SK-N-SH treated with all-trans-retinoic acid at 6 μM for 48 hours (cell line): ENCODE data around the gene ULK3.

Experiments used
- ATAC-seq: fragments of 200-7000 bp; cut with Tn5 transposase; 3 replicates; pipeline ENCODE4 v1.9.1; 2020; ENCODE audit warnings: mild to moderate bottlenecking, moderate library complexity
- ARNTL ChIP-seq: fragments of 450-650 bp; formaldehyde crosslinking; IDR thresholded peaks from 2 replicates; pipeline ENCODE4 v1.5.0; 2020; ENCODE audit warnings: low read depth, mild to moderate bottlenecking, moderate library complexity, borderline replicate concordance
- BACH2 ChIP-seq: fragments of 250-450 bp; sonication (Bioruptor Pico); IDR thresholded peaks from 2 replicates; pipeline ENCODE4 v1.9.0; 2021; ENCODE audit warnings: mild to moderate bottlenecking, borderline replicate concordance
- CSDC2 ChIP-seq: fragments of 250-450 bp; sonication (Bioruptor Pico); IDR thresholded peaks from 2 replicates; pipeline ENCODE4 v1.5.0; 2020; ENCODE audit warnings: mild to moderate bottlenecking, moderate library complexity
- ESRRG ChIP-seq: fragments of 250-450 bp; sonication (Bioruptor Pico); IDR thresholded peaks from 2 replicates; pipeline ENCODE4 v1.6.1; 2021; ENCODE audit warnings: mild to moderate bottlenecking
- ISL1 ChIP-seq: fragments of 250-450 bp; sonication (Bioruptor Pico); IDR thresholded peaks from 2 replicates; pipeline ENCODE4 v2.1.2; 2022; ENCODE audit warnings: mild to moderate bottlenecking, moderate library complexity
- OSR1 ChIP-seq: fragments of 250-450 bp; sonication (Bioruptor Pico); IDR thresholded peaks from 2 replicates; pipeline ENCODE4 v1.8.0; 2022; ENCODE audit warnings: moderate library complexity, mild to moderate bottlenecking, inconsistent platforms
- PPARA ChIP-seq: fragments of 250-450 bp; sonication (Bioruptor Pico); IDR thresholded peaks from 2 replicates; pipeline ENCODE4 v1.5.0; 2020; ENCODE audit warnings: mild to moderate bottlenecking, borderline replicate concordance
- RARB ChIP-seq: fragments of 250-450 bp; sonication (Bioruptor Pico); IDR thresholded peaks from 2 replicates; pipeline ENCODE4 v1.8.0; 2021; ENCODE audit warnings: mild to moderate bottlenecking, moderate library complexity
- SNAI2 ChIP-seq: fragments of 250-450 bp; sonication (Bioruptor Pico); IDR thresholded peaks from 2 replicates; pipeline ENCODE4 v1.5.0; 2020; ENCODE audit warnings: mild to moderate bottlenecking, moderate library complexity
- TCF4 ChIP-seq: fragments of 250-450 bp; sonication (Bioruptor Pico); IDR thresholded peaks from 2 replicates; pipeline ENCODE4 v1.8.0; 2021; ENCODE audit warnings: mild to moderate bottlenecking, moderate library complexity, borderline replicate concordance
- TOX ChIP-seq: fragments of 250-450 bp; sonication (Bioruptor Pico); IDR thresholded peaks from 2 replicates; pipeline ENCODE4 v1.8.0; 2021; ENCODE audit warnings: mild to moderate bottlenecking, moderate library complexity, borderline replicate concordance
- ZC3H10 ChIP-seq: fragments of 250-450 bp; sonication (Bioruptor Pico); IDR thresholded peaks from 2 replicates; pipeline ENCODE4 v1.5.1; 2021; ENCODE audit warnings: mild to moderate bottlenecking, moderate library complexity
- ZFP3 ChIP-seq: fragments of 250-450 bp; sonication (Bioruptor Pico); IDR thresholded peaks from 2 replicates; pipeline ENCODE4 v1.5.0; 2020; ENCODE audit warnings: mild to moderate bottlenecking, moderate library complexity
- ZFP30 ChIP-seq: fragments of 450-650 bp; formaldehyde crosslinking; IDR thresholded peaks from 2 replicates; pipeline ENCODE4 v1.5.0; 2022; ENCODE audit warnings: mild to moderate bottlenecking, moderate library complexity
- ZNF565 ChIP-seq: fragments of 450-650 bp; formaldehyde crosslinking; conservative IDR thresholded peaks from 2 replicates; pipeline ENCODE4 v1.5.0; 2020; ENCODE audit warnings: low read depth, mild to moderate bottlenecking, moderate library complexity
- ZNF70 ChIP-seq: fragments of 450-650 bp; formaldehyde crosslinking; IDR thresholded peaks from 2 replicates; pipeline ENCODE4 v1.5.0; 2020; ENCODE audit warnings: mild to moderate bottlenecking, moderate library complexity
- ZNF8 ChIP-seq: fragments of 450-650 bp; formaldehyde crosslinking; IDR thresholded peaks from 2 replicates; pipeline ENCODE4 v1.5.0; 2020; ENCODE audit warnings: mild to moderate bottlenecking, moderate library complexity
- TF ChIP-seq, protein P1 (sequence below): fragments of 250-450 bp; sonication (Bioruptor Pico); IDR thresholded peaks from 2 replicates; pipeline ENCODE4 v1.5.0; 2020; ENCODE audit warnings: mild to moderate bottlenecking, moderate library complexity
- TF ChIP-seq, protein P2 (sequence below): fragments of 250-450 bp; sonication (Bioruptor Pico); IDR thresholded peaks from 2 replicates; pipeline ENCODE4 v1.8.0; 2021; ENCODE audit warnings: low read depth, mild to moderate bottlenecking, moderate library complexity, borderline replicate concordance
- TF ChIP-seq, protein P3 (sequence below): fragments of 250-450 bp; sonication (Bioruptor Pico); IDR thresholded peaks from 2 replicates; pipeline ENCODE4 v1.5.1; 2021; ENCODE audit warnings: mild to moderate bottlenecking, moderate library complexity
- TF ChIP-seq, protein P4 (sequence below): fragments of 250-450 bp; sonication (Bioruptor Pico); IDR thresholded peaks from 2 replicates; pipeline ENCODE4 v1.5.1; 2020; ENCODE audit warnings: low read depth, mild to moderate bottlenecking, moderate library complexity

Gene ULK3

DNA sequence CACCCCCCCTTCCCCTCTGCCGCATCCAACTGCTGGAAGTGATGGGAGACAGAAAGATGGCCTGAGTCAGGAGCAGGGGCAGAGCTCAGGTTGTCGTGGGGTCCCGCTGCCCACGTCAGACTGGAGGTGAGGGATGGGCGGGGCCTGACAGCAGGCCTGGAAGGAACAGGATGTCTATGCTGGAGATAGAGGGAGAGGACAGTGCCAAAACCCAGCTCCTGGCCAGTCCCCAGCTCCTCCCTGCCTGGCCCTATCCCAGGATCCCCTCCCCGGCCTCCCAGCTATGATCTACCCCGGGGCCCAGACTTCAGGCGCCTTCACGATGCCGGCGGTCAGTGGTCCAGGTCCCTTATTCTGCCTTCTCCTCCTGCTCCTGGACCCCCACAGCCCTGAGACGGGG is 30.4 kb downstream of the ULK3 start, which contains the start of gene LMAN1L:
Gene LMAN1L (plus strand): TSS at position 303 of the 400 bp plus-strand sequence. CDS start 20 bp downstream, at position 323.
- no peak for ATAC-seq
- TF ChIP-seq ZNF70 (CRISPR knock-in tag) (no peak), PPARA (CRISPR knock-in tag) (no peak), BACH2 (CRISPR knock-in tag) (no peak), TOX (no peak), ZNF565 (no peak), OSR1 (CRISPR knock-in tag) (no peak), ZNF8 (no peak), CSDC2 (CRISPR knock-in tag) (no peak)
- TF ChIP-seq, protein P1, sequence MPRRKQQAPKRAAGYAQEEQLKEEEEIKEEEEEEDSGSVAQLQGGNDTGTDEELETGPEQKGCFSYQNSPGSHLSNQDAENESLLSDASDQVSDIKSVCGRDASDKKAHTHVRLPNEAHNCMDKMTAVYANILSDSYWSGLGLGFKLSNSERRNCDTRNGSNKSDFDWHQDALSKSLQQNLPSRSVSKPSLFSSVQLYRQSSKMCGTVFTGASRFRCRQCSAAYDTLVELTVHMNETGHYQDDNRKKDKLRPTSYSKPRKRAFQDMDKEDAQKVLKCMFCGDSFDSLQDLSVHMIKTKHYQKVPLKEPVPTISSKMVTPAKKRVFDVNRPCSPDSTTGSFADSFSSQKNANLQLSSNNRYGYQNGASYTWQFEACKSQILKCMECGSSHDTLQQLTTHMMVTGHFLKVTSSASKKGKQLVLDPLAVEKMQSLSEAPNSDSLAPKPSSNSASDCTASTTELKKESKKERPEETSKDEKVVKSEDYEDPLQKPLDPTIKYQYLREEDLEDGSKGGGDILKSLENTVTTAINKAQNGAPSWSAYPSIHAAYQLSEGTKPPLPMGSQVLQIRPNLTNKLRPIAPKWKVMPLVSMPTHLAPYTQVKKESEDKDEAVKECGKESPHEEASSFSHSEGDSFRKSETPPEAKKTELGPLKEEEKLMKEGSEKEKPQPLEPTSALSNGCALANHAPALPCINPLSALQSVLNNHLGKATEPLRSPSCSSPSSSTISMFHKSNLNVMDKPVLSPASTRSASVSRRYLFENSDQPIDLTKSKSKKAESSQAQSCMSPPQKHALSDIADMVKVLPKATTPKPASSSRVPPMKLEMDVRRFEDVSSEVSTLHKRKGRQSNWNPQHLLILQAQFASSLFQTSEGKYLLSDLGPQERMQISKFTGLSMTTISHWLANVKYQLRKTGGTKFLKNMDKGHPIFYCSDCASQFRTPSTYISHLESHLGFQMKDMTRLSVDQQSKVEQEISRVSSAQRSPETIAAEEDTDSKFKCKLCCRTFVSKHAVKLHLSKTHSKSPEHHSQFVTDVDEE: no peak
- TF ChIP-seq, protein P2, sequence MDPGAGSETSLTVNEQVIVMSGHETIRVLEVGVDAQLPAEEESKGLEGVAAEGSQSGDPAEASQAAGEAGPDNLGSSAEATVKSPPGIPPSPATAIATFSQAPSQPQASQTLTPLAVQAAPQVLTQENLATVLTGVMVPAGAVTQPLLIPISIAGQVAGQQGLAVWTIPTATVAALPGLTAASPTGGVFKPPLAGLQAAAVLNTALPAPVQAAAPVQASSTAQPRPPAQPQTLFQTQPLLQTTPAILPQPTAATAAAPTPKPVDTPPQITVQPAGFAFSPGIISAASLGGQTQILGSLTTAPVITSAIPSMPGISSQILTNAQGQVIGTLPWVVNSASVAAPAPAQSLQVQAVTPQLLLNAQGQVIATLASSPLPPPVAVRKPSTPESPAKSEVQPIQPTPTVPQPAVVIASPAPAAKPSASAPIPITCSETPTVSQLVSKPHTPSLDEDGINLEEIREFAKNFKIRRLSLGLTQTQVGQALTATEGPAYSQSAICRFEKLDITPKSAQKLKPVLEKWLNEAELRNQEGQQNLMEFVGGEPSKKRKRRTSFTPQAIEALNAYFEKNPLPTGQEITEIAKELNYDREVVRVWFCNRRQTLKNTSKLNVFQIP (CRISPR knock-in tag): no peak

DNA sequence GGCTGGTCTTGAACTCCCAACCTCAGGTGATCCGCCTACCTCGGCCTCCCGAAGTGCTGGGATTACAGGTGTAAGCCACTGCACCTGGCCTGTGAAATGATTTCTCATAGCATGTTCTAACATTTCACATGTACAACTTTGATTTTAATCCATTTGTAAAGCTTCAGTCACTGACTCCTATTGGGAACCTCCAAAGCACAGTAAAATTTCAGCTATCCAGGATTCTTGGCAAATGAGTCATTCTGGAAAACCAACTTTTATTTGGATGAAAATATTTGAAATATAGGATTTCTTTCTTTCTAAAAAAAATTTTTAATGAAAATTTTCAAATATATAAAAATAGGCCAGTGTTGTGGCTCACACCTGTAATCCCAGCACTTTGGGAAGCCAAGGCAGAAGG is 33.0 kb downstream of the ULK3 start:
- 0 out of 3 replicates have a peak, but pooled peaks have one; percentile 22 for ATAC-seq
- TF ChIP-seq ISL1 (CRISPR knock-in tag): no peak
- no peak for TF ChIP-seq ZNF565
- TF ChIP-seq SNAI2: no peak
- TF ChIP-seq TOX: no peak
- TF ChIP-seq ESRRG (CRISPR knock-in tag): no peak
- no peak for TF ChIP-seq RARB (CRISPR knock-in tag)
- TF ChIP-seq ZFP30: no peak
- no peak for TF ChIP-seq TCF4
- TF ChIP-seq, protein P3, sequence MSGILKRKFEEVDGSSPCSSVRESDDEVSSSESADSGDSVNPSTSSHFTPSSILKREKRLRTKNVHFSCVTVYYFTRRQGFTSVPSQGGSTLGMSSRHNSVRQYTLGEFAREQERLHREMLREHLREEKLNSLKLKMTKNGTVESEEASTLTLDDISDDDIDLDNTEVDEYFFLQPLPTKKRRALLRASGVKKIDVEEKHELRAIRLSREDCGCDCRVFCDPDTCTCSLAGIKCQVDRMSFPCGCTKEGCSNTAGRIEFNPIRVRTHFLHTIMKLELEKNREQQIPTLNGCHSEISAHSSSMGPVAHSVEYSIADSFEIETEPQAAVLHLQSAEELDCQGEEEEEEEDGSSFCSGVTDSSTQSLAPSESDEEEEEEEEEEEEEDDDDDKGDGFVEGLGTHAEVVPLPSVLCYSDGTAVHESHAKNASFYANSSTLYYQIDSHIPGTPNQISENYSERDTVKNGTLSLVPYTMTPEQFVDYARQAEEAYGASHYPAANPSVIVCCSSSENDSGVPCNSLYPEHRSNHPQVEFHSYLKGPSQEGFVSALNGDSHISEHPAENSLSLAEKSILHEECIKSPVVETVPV (CRISPR knock-in tag): no peak
- no peak for TF ChIP-seq PPARA (CRISPR knock-in tag)
- no peak for TF ChIP-seq OSR1 (CRISPR knock-in tag)
- TF ChIP-seq ARNTL (CRISPR knock-in tag): no peak
- no peak for TF ChIP-seq BACH2 (CRISPR knock-in tag)
- TF ChIP-seq, protein P1: no peak
- TF ChIP-seq ZFP3 (CRISPR knock-in tag): no peak
- TF ChIP-seq ZNF8: no peak
- TF ChIP-seq ZNF70 (CRISPR knock-in tag): no peak
- TF ChIP-seq ZC3H10 (CRISPR knock-in tag): no peak

DNA sequence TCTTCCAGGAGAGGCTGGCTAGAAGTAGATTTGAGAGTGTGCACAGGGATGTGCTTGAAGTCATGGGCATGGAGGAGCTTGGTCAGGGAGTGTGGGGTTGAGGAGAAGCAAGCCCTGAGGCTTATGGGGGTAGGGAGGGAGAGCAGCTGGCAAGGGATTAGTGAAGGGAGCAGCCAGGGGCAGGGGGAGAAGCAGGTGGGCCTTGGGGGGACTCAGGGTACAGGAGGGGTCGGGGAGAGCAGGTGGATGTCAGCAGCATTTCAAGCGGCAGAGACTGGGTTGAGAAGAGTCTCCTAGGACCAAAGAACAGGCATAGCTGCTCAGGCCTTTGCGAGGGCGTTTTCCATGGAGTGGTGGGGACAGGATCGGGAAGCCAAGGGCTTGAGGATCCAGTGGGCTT is 33.7 kb downstream of the ULK3 start:
- TF ChIP-seq, protein P4, sequence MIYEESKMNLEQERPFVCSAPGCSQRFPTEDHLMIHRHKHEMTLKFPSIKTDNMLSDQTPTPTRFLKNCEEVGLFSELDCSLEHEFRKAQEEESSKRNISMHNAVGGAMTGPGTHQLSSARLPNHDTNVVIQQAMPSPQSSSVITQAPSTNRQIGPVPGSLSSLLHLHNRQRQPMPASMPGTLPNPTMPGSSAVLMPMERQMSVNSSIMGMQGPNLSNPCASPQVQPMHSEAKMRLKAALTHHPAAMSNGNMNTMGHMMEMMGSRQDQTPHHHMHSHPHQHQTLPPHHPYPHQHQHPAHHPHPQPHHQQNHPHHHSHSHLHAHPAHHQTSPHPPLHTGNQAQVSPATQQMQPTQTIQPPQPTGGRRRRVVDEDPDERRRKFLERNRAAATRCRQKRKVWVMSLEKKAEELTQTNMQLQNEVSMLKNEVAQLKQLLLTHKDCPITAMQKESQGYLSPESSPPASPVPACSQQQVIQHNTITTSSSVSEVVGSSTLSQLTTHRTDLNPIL (CRISPR knock-in tag): no peak
- TF ChIP-seq ESRRG (CRISPR knock-in tag) (no peak), ZNF8 (no peak), BACH2 (CRISPR knock-in tag) (no peak)
- TF ChIP-seq, protein P3 (CRISPR knock-in tag): no peak
- TF ChIP-seq, all 23 proteins: peak for 0
- no peak; the same call in 2 of the 3 replicates for ATAC-seq
